Measurements from ENCODE around the gene UCP3. TPM values are rescaled to one million over a fixed set of nuclear protein-coding genes. Genes with fewer than 3 reads are reported as not detected.

Gene UCP3
- total and polyA plus RNA-seq, 4 experiments from 2014 or later = 0.54 to 6.3 (median 2.7) TPM

DNA sequence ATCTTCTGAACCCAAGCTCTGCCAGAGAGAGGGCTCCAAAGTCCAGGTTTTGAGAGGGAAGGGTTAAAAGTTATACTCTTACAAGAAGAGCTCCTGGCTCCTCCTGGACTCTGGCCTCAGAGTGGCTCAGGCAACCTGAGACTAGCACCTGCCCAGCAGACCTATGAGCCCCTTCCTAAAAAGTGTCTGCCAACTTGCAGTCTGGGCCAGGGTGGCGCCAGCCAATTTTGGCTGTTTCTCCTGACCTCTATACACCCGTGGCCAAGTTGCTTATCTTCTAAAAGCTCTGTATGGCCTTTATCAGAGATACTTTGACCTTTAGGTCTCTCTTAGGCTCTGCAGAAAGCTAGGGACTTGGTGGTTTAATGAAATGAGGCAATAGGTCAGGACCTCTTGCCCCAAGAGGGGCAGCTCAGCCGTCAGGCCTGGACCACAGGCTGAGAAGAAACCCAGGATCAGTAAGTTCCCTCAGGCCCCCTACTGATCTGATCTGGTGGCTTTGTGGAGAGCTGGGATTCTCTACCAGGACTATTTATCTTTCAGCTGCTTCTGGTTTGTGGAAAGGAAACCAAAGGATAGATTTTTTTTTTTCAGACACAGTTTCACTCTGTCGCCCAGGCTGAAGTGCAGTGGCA lies 10.3 kb upstream of the UCP3 start:
- Mint-ChIP-seq H3K4me1 (peaks cover 10 to 58% (median 41%) of the 10 kb centered on the region in 4 donors), H3K27ac (peak overlapping the region in 4 of 7 donors; percentile 23 to 94 (median 66)), H3K36me3 (peaks cover 9 to 24% of the 10 kb centered on the region in 2 donors), H3K4me3 (peak overlapping the region in 3 of 8 donors; percentile 17 to 61 (median 48)), H3K9me3 (no peaks in the 10 kb centered on the region), H3K27me3 (no peaks in the 10 kb centered on the region)
- H3K4me3 ChIP-seq (ENCODE audit: low read length in 2 of 2) = no peak overlapping the region
- H3K9me3 ChIP-seq (ENCODE audit: control insufficient read depth in 1 of 2, low read length in 2 of 2) = no peaks in the 10 kb centered on the region
- intact Hi-C loops (cut with micrococcal nuclease) = no loop called here
- H3K27me3 ChIP-seq (ENCODE audit: insufficient read depth, low read length) = no peaks in the 10 kb centered on the region
- ChIA-PET POLR2A (ENCODE audit: partially characterized antibody) (interaction anchor here (1.0 to 35.3 kb wide), 5 partner anchors 9 to 38 kb away, joined by 6 to 2221 read pairs (median 6); partner anchors contain the start of genes UCP2 and UCP3), CTCF (ENCODE audit: partially characterized antibody) (interaction anchor here (1.0 to 1.4 kb wide), 5 partner anchors 14 to 50 kb away, joined by 3 to 4 read pairs (median 3); no protein-coding TSS in a partner anchor)
- DNase-seq = no peak
- no peaks in the 10 kb centered on the region for H3K36me3 ChIP-seq (ENCODE audit: insufficient read depth, low read length)
- H3K27ac ChIP-seq (ENCODE audit: low read depth, low read length) = peak overlapping the region; percentile 6
- peaks cover 67% of the 10 kb centered on the region for H3K4me1 ChIP-seq (ENCODE audit: insufficient read depth, low read length)

DNA sequence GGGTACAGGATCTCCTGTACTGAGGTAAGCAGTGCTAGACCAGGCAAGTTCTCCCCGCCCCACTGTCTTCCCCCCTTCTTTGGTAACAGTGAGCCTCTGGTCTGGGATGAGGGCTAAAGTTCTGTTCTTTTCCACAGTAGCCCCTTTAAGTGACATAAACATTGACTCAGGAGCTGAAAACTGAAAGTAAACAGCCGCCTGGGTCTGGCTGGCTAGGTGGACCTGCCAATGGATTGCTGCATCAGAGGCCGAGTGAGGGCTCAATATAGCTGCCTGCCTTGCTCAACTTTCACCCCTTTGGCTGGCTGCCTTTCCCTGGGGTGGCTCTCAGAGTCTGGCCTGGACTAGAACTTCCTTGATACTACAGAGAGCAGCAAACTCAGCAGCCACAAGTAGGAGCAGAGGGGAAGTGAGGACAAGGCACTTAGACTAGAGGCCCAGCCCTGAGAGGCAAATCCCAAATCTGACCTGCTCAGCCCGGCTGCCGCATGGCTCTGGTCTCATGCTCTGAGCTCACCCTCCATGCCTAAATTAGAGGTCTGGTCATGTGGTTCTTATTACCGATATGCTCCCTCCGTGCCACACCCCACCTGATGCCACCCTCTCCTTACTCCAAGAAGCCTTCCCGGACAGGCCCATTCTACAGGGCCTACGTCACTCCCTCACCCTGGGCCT lies 9.6 kb upstream of the UCP3 start:
- no peak overlapping the region for H3K4me3 ChIP-seq (ENCODE audit: low read length in 2 of 2)
- DNase-seq = no peak
- Mint-ChIP-seq H3K27me3 (no peaks in the 10 kb centered on the region), H3K9me3 (no peaks in the 10 kb centered on the region), H3K4me1 (peaks cover 4 to 58% (median 42%) of the 10 kb centered on the region in 4 donors), H3K27ac (peak overlapping the region in 6 of 7 donors; percentile 52 to 94 (median 74)), H3K36me3 (peaks cover 3 to 18% of the 10 kb centered on the region in 2 donors), H3K4me3 (peak overlapping the region in 4 of 8 donors; percentile 17 to 40 (median 20))
- no peak overlapping the region for H3K27ac ChIP-seq (ENCODE audit: low read depth, low read length)
- peaks cover 75% of the 10 kb centered on the region for H3K4me1 ChIP-seq (ENCODE audit: insufficient read depth, low read length)
- H3K27me3 ChIP-seq (ENCODE audit: insufficient read depth, low read length) = no peaks in the 10 kb centered on the region
- no peaks in the 10 kb centered on the region for H3K9me3 ChIP-seq (ENCODE audit: control insufficient read depth in 1 of 2, low read length in 2 of 2)
- CTCF ChIA-PET (ENCODE audit: partially characterized antibody) = interaction anchor here (1.1 to 1.7 kb wide), 5 partner anchors 14 to 55 kb away, joined by 3 to 4 read pairs (median 3); no protein-coding TSS in a partner anchor
- POLR2A ChIA-PET (ENCODE audit: partially characterized antibody) = interaction anchor here (1.0 to 35.3 kb wide), 6 partner anchors 8 to 152 kb away, joined by 4 to 2221 read pairs (median 6); partner anchors contain the start of genes C2CD3, PPME1, UCP2 and UCP3
- intact Hi-C loops (cut with micrococcal nuclease) = no loop called here
- no peaks in the 10 kb centered on the region for H3K36me3 ChIP-seq (ENCODE audit: insufficient read depth, low read length)

- CTCF ChIA-PET (ENCODE audit: partially characterized antibody) = interaction anchor here (1.3 to 1.7 kb wide), 2 partner anchors 36 to 54 kb away, joined by 3 to 4 read pairs; no protein-coding TSS in a partner anchor
- H3K4me1 Mint-ChIP-seq = peaks cover 0 to 57% (median 44%) of the 10 kb centered on the region in 4 donors
- POLR2A ChIA-PET (ENCODE audit: partially characterized antibody) = interaction anchor here (1.2 to 35.3 kb wide), 3 partner anchors 13 to 153 kb away, joined by 4 to 2221 read pairs (median 5); partner anchors contain the start of genes C2CD3, PPME1 and UCP2
Measured at GRCh38 chr11:74017631-74018030, 8.7 kb upstream of the UCP3 start.

DNA sequence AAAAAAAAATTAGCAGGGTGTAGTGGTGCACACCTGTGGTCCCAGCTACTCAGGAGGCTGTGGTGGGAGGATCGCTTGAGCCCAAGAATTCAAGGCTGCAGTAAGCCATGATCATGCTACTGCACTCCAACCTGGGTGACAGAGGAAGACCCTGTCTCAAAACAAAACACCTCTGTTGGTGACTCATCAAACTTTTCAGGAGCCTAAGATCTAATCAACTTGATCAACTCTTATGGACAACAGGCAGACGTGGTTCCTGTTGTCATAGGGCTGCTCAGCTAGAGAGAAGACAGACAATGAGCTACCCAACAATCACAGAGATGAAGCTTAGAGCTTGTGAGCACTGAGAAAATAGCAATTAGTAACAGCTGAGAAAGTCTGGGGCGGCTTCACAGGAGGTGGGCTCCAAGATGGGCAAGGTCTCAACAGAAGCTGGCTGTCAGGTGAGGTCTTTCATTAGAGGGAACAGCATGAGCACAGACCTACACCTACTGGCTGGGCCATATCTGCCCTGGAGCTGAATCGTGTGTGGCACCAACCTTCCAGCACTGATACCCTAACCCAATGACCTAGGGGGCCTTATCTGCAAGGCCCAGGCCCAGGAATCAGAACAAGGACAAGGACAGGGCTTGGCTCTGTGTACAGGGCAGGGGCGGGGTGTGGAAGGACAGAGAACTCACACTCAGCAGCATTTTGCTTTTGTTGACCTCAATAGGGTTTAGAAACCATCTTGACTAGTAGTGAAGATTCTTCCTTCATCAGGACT lies 7.2 kb upstream of the UCP3 start:
- no peaks in the 10 kb centered on the region for H3K36me3 ChIP-seq (ENCODE audit: insufficient read depth, low read length)
- Mint-ChIP-seq H3K4me3 (peak overlapping the region in 1 of 8 donors; percentile 53), H3K27ac (peak overlapping the region; percentile 89 to 99 (median 94)), H3K27me3 (no peaks in the 10 kb centered on the region), H3K9me3 (peaks cover 0 to 2% (median 0%) of the 10 kb centered on the region in 8 donors), H3K4me1 (peaks cover 0 to 72% (median 57%) of the 10 kb centered on the region in 4 donors), H3K36me3 (peaks cover 6 to 13% of the 10 kb centered on the region in 2 donors)
- intact Hi-C loops (cut with micrococcal nuclease) = no loop called here
- H3K4me1 ChIP-seq (ENCODE audit: insufficient read depth, low read length) = peaks cover 93% of the 10 kb centered on the region
- ChIA-PET POLR2A (ENCODE audit: partially characterized antibody) (interaction anchor here (1.0 to 35.3 kb wide), 4 partner anchors 9 to 35 kb away, joined by 3 to 2221 read pairs (median 21); partner anchors contain the start of gene UCP2), CTCF (ENCODE audit: partially characterized antibody) (interaction anchor here (1.2 to 3.0 kb wide), 6 partner anchors 11 to 52 kb away, joined by 3 to 12 read pairs (median 5); no protein-coding TSS in a partner anchor)
- no peaks in the 10 kb centered on the region for H3K9me3 ChIP-seq (ENCODE audit: control insufficient read depth in 1 of 2, low read length in 2 of 2)
- no peak overlapping the region for H3K4me3 ChIP-seq (ENCODE audit: low read length in 2 of 2)
- DNase-seq = no peak
- peak overlapping the region; percentile 43 for H3K27ac ChIP-seq (ENCODE audit: low read depth, low read length)
- no peaks in the 10 kb centered on the region for H3K27me3 ChIP-seq (ENCODE audit: insufficient read depth, low read length)

More at GRCh38 chr11:74017631-74018030, 8.7 kb upstream of the UCP3 start:
- no peaks in the 10 kb centered on the region for H3K9me3 ChIP-seq (ENCODE audit: control insufficient read depth in 1 of 2, low read length in 2 of 2)
- H3K4me3 ChIP-seq (ENCODE audit: low read length in 2 of 2) = no peak overlapping the region
- no peaks in the 10 kb centered on the region for H3K36me3 ChIP-seq (ENCODE audit: insufficient read depth, low read length)
- H3K27me3 Mint-ChIP-seq = no peaks in the 10 kb centered on the region
- H3K4me1 ChIP-seq (ENCODE audit: insufficient read depth, low read length) = peaks cover 83% of the 10 kb centered on the region
- H3K9me3 Mint-ChIP-seq = no peaks in the 10 kb centered on the region
- H3K27ac ChIP-seq (ENCODE audit: low read depth, low read length) = no peak overlapping the region
- no peak overlapping the region for H3K4me3 Mint-ChIP-seq
- peak overlapping the region in 6 of 7 donors; percentile 16 to 96 (median 79) for H3K27ac Mint-ChIP-seq
- DNase-seq = no peak
- H3K27me3 ChIP-seq (ENCODE audit: insufficient read depth, low read length) = no peaks in the 10 kb centered on the region
- intact Hi-C loops (cut with micrococcal nuclease) = no loop called here
- peaks cover 1 to 13% of the 10 kb centered on the region in 2 donors for H3K36me3 Mint-ChIP-seq

- CTCF ChIA-PET (ENCODE audit: partially characterized antibody) = interaction anchor here (1.2 to 3.0 kb wide), 4 partner anchors 10 to 51 kb away, joined by 3 to 12 read pairs (median 6); no protein-coding TSS in a partner anchor
- no peaks in the 10 kb centered on the region for H3K36me3 ChIP-seq (ENCODE audit: insufficient read depth, low read length)
- intact Hi-C loops (cut with micrococcal nuclease) = no loop called here
- no peaks in the 10 kb centered on the region for H3K9me3 ChIP-seq (ENCODE audit: control insufficient read depth in 1 of 2, low read length in 2 of 2)
- peaks cover 93% of the 10 kb centered on the region for H3K4me1 ChIP-seq (ENCODE audit: insufficient read depth, low read length)
- peak overlapping the region in 6 of 8 donors; percentile 31 to 80 (median 48) for H3K4me3 Mint-ChIP-seq
- H3K4me1 Mint-ChIP-seq = peaks cover 0 to 85% (median 69%) of the 10 kb centered on the region in 4 donors
- peaks cover 0 to 2% (median 0%) of the 10 kb centered on the region in 8 donors for H3K9me3 Mint-ChIP-seq
- H3K36me3 Mint-ChIP-seq = peaks cover 6 to 13% of the 10 kb centered on the region in 2 donors
- DNase-seq = no peak
- H3K4me3 ChIP-seq (ENCODE audit: low read length in 2 of 2) = no peak overlapping the region
- peak overlapping the region; percentile 89 to 99 (median 95) for H3K27ac Mint-ChIP-seq
- H3K27ac ChIP-seq (ENCODE audit: low read depth, low read length) = peak overlapping the region; percentile 43
- no peaks in the 10 kb centered on the region for H3K27me3 Mint-ChIP-seq
- POLR2A ChIA-PET (ENCODE audit: partially characterized antibody) = interaction anchor here (0.9 to 35.3 kb wide), 4 partner anchors 11 to 34 kb away, joined by 3 to 2221 read pairs (median 22); partner anchors contain the start of gene UCP2
- H3K27me3 ChIP-seq (ENCODE audit: insufficient read depth, low read length) = no peaks in the 10 kb centered on the region
Measured at GRCh38 chr11:74014880-74015279, 6.0 kb upstream of the UCP3 start.

DNA sequence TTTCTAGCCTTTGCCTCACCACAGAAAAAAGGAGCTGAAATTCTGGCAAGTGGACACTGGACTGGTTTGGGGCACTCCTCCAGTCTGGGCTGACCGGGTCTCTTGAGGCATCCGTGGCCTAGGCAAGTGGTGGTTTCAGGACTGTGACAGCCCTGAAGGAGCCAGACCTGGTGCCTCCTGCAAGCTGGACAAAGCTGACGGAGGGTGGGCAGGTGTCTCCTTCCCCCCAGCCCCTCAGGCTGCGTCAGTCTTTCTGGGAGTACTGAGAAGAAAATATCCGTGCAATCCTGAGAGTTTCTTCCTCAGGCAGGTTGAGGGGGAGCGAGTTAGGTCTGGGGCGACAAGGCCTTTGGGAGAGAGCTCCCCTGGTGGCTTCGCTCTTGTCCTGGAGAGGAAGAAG lies 4.3 kb upstream of the UCP3 start:
- H3K27ac Mint-ChIP-seq = peak overlapping the region; percentile 94 to 99 (median 96)
- H3K27me3 ChIP-seq (ENCODE audit: insufficient read depth, low read length) = no peaks in the 10 kb centered on the region
- H3K9me3 ChIP-seq (ENCODE audit: control insufficient read depth in 1 of 2, low read length in 2 of 2) = no peaks in the 10 kb centered on the region
- ChIA-PET CTCF (ENCODE audit: partially characterized antibody) (interaction anchor here (0.6 to 1.7 kb wide), 3 partner anchors 18 to 41 kb away, joined by 3 to 6 read pairs (median 3); no protein-coding TSS in a partner anchor), POLR2A (ENCODE audit: partially characterized antibody) (interaction anchor here (5.1 to 35.3 kb wide), 2 partner anchors 9 to 32 kb away, joined by 39 to 2221 read pairs; partner anchors contain the start of gene UCP2)
- peak overlapping the region in 1 of 8 donors; percentile 71 for H3K4me3 Mint-ChIP-seq
- H3K27ac ChIP-seq (ENCODE audit: low read depth, low read length) = peak overlapping the region; percentile 43
- H3K36me3 ChIP-seq (ENCODE audit: insufficient read depth, low read length) = no peaks in the 10 kb centered on the region
- peaks cover 93% of the 10 kb centered on the region for H3K4me1 ChIP-seq (ENCODE audit: insufficient read depth, low read length)
- H3K27me3 Mint-ChIP-seq = no peaks in the 10 kb centered on the region
- H3K36me3 Mint-ChIP-seq = peaks cover 6 to 13% of the 10 kb centered on the region in 2 donors
- peak in 1 of 5 donors; percentile 31 for DNase-seq
- no peak overlapping the region for H3K4me3 ChIP-seq (ENCODE audit: low read length in 2 of 2)
- H3K4me1 Mint-ChIP-seq = peaks cover 12 to 94% (median 73%) of the 10 kb centered on the region in 4 donors
- intact Hi-C loops (cut with micrococcal nuclease) = no loop called here
- H3K9me3 Mint-ChIP-seq = peaks cover 0 to 2% (median 0%) of the 10 kb centered on the region in 8 donors
